Measurements from ENCODE around the gene ARSG.

GRCh38 chr17:68290268-68290954, 884 bp upstream of the ARSG start:
- TF ChIP-seq CTCF (IDR thresholded peaks at IDR 0.05) (no peak), POLR2A (IDR thresholded peaks at IDR 0.05) (no peak)
